COLO668 (cell line): ENCODE results near the gene INSL3.
"Not testable (repeated sequence)": the region's sequence is repeated elsewhere in the genome, so short reads cannot be mapped to it uniquely, and the experiment has no call there.

Experiments
- DNase-seq: peaks from one replicate; lab custom pipeline; 2025; ENCODE audit not compliant: unreplicated experiment; lab: John Stamatoyannopoulos, UW

Gene INSL3

GRCh38 chr19:17790059-17790780 lies 31.1 kb downstream of the INSL3 start:
- DNase-seq = peak; percentile 68

GRCh38 chr19:17788632-17789031 lies 32.7 kb downstream of the INSL3 start:
- DNase-seq = no peak

GRCh38 chr19:17787274-17787913 lies 33.9 kb downstream of the INSL3 start:
- DNase-seq = no peak

- DNase-seq = peak; percentile 64
Observed at GRCh38 chr19:17784201-17785008, 36.9 kb downstream of the INSL3 start.

GRCh38 chr19:17783721-17784120 lies 37.6 kb downstream of the INSL3 start:
- DNase-seq = not testable (repeated sequence)

GRCh38 chr19:17780781-17781180 lies 40.5 kb downstream of the INSL3 start:
- no peak for DNase-seq

GRCh38 chr19:17778968-17779929 lies 42.1 kb downstream of the INSL3 start:
- no peak for DNase-seq

- DNase-seq = peak; percentile 27
Observed at GRCh38 chr19:17778251-17778967, 42.9 kb downstream of the INSL3 start.

GRCh38 chr19:17777840-17778239 lies 43.5 kb downstream of the INSL3 start:
- not testable (repeated sequence) for DNase-seq

GRCh38 chr19:17775991-17776803 lies 45.1 kb downstream of the INSL3 start:
- DNase-seq = no peak

GRCh38 chr19:17775245-17775927 lies 45.9 kb downstream of the INSL3 start:
- DNase-seq = peak; percentile 24

GRCh38 chr19:17772172-17772571 lies 49.1 kb downstream of the INSL3 start:
- DNase-seq = peak; percentile 4

- no peak for DNase-seq
Observed at GRCh38 chr19:17770613-17771012, 50.7 kb downstream of the INSL3 start.

GRCh38 chr19:17767559-17767958 lies 53.8 kb downstream of the INSL3 start:
- DNase-seq = no peak

GRCh38 chr19:17766543-17767131 lies 54.7 kb downstream of the INSL3 start:
- DNase-seq = peak; percentile 80
